Colonic mucosa (tissue), 4 donors: ENCODE measurements around the gene ITGAE. TPM values are rescaled to one million over a fixed set of nuclear protein-coding genes. Genes with fewer than 3 reads are reported as not detected.
"Not testable (repeated sequence)": the region's sequence is repeated elsewhere in the genome, so short reads cannot be mapped to it uniquely, and the experiment has no call there.

Source experiments
- DNase-seq: peaks from one replicate; pipeline ENCODE4 v3.0.0-alpha.2; 2020
- H3K27ac ChIP-seq: fragments of 200-600 bp; one replicate; pipeline ENCODE4 v1.8.0; 2021
- H3K27me3 ChIP-seq: fragments of 200-600 bp; one replicate; pipeline ENCODE4 v1.8.0; 2021
- H3K36me3 ChIP-seq: fragments of 200-600 bp; one replicate; pipeline ENCODE4 v1.8.0; 2021
- H3K4me1 ChIP-seq: fragments of 200-600 bp; one replicate; pipeline ENCODE4 v1.8.0; 2021; ENCODE audit warnings: mild to moderate bottlenecking
- H3K4me3 ChIP-seq: fragments of 200-600 bp; one replicate; pipeline ENCODE4 v1.8.0; 2021
- H3K9ac ChIP-seq, 2 donors: one replicate each; pipeline ENCODE4 v1.7.0; 2013; ENCODE audit warnings: control low read depth in 2 of 2, low read depth in 2 of 2, low read length in 2 of 2
- H3K9me3 ChIP-seq: fragments of 200-600 bp; one replicate; pipeline ENCODE4 v1.8.0; 2021
- intact Hi-C: fragments of 100-400 bp; cut with DNase I; formaldehyde crosslinking; loops from one replicate; pipeline ENCODE4 v1.14.1; 2022
- total RNA-seq, 2 donors: library from RNA; stranded (reverse); fragmentation: NEBNext Ultra II Directional in 1 of 2; extraction: Animal tissue kit (Norgen Biotek cat#: 25700) in 1 of 2; gene quantifications; one replicate each; pipeline ENCODE4 v1.2.1, GENCODE V29; 2021
- TF ChIP-seq, protein P1 (sequence below): fragments of 200-600 bp; IDR thresholded peaks from one replicate; pipeline ENCODE4 v1.8.0; 2022; ENCODE audit warnings: antibody characterized with exemption, mild to moderate bottlenecking
- donor health status: healthy.
- donor health status: DM: no; HTN: no; CAD: no.
- donor health status: DM: no; HTN: no; CAD: no.

Gene ITGAE
- total RNA-seq, 2 donors from 2014 or later: 14.7 to 14.9 TPM

DNA sequence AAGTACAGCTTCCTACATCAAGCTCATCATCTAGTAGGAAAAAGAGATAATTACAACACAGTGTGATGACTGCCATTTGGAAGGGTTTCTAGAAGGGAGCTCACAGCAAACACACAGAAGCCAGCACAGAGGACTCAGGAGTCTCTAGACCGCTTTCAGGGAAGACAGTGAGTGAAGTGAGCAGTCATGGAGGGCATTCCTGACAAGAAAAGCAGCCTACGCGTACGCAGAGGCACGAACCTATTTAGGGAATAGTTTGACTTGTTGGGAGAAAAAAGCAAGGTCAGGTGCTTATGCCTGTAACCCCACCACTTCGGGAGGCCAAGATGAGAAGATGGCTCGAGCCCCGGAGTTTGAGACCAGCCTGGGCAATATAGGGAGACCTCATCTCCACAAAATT, 85.7 kb downstream of the ITGAE start:
- no peak for DNase-seq
- Histone ChIP-seq H3K9me3 (no peaks in the 10 kb centered on the region), H3K27ac (no peak overlapping the region), H3K4me1 (no peaks in the 10 kb centered on the region), H3K36me3 (no peaks in the 10 kb centered on the region), H3K9ac (no peak overlapping the region), H3K4me3 (no peak overlapping the region), H3K27me3 (no peaks in the 10 kb centered on the region)
- intact Hi-C loops: no loop called here
- TF ChIP-seq, protein P1, sequence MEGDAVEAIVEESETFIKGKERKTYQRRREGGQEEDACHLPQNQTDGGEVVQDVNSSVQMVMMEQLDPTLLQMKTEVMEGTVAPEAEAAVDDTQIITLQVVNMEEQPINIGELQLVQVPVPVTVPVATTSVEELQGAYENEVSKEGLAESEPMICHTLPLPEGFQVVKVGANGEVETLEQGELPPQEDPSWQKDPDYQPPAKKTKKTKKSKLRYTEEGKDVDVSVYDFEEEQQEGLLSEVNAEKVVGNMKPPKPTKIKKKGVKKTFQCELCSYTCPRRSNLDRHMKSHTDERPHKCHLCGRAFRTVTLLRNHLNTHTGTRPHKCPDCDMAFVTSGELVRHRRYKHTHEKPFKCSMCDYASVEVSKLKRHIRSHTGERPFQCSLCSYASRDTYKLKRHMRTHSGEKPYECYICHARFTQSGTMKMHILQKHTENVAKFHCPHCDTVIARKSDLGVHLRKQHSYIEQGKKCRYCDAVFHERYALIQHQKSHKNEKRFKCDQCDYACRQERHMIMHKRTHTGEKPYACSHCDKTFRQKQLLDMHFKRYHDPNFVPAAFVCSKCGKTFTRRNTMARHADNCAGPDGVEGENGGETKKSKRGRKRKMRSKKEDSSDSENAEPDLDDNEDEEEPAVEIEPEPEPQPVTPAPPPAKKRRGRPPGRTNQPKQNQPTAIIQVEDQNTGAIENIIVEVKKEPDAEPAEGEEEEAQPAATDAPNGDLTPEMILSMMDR: no peak

GRCh38 chr17:3712811-3713463, 88.1 kb downstream of the ITGAE start:
- Histone ChIP-seq H3K9me3 (no peaks in the 10 kb centered on the region), H3K4me3 (no peak overlapping the region), H3K9ac (no peak overlapping the region), H3K4me1 (no peaks in the 10 kb centered on the region), H3K27ac (no peak overlapping the region), H3K27me3 (no peaks in the 10 kb centered on the region), H3K36me3 (no peaks in the 10 kb centered on the region)
- intact Hi-C loops: no loop called here
- TF ChIP-seq, protein P1: no peak
- no peak for DNase-seq

DNA sequence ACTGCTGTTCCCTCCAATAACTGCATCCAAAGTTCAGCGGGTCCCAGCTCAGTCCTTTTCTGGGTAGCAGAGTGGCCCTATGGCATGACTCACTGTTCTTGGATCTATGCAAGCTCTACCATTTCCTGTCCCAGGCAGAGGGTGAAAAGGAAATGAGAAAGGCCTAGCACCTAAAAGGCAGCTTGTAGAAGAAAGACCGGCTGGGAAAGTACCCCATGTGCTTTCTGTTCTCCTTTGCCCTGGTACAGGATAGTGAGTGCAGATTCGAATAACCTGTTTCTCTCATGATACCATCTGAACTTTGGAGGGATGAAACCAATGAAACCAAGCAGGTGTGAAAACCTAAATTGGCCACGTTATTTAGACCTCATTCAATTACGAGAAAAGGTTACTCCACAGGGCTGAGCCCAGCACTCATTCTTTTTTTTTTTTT, 90.0 kb downstream of the ITGAE start:
- no peak for DNase-seq
- intact Hi-C loops: no loop called here
- Histone ChIP-seq H3K4me1 (no peaks in the 10 kb centered on the region), H3K36me3 (no peaks in the 10 kb centered on the region), H3K27me3 (no peaks in the 10 kb centered on the region), H3K9ac (no peak overlapping the region), H3K9me3 (no peaks in the 10 kb centered on the region), H3K4me3 (no peak overlapping the region), H3K27ac (peak overlapping the region; percentile 25)
- TF ChIP-seq, protein P1: no peak

GRCh38 chr17:3708366-3708765, 92.6 kb downstream of the ITGAE start:
- Histone ChIP-seq H3K27me3 (no peaks in the 10 kb centered on the region), H3K4me3 (no peak overlapping the region), H3K36me3 (no peaks in the 10 kb centered on the region), H3K9me3 (no peaks in the 10 kb centered on the region), H3K4me1 (no peaks in the 10 kb centered on the region), H3K9ac (no peak overlapping the region), H3K27ac (no peak overlapping the region)
- DNase-seq: no peak
- intact Hi-C loops: no loop called here
- TF ChIP-seq, protein P1: no peak

DNA sequence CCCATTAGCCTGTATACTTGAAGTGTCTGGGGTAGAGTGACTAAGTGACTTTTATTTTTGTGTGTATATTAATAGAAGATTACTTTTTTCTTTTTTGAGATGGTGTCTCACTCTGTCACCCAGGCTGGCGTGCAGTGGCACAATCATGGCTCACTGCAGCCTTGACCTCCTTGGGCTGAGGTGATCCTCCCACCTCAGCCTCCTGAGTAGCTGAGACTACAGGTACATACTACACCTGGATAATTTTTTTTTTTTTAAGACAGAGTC, 95.3 kb downstream of the ITGAE start:
- H3K4me1 ChIP-seq, H3K9ac ChIP-seq, H3K36me3 ChIP-seq, H3K4me3 ChIP-seq, DNase-seq, intact Hi-C loops, H3K27me3 ChIP-seq, H3K9me3 ChIP-seq, H3K27ac ChIP-seq: not testable (repeated sequence)

DNA sequence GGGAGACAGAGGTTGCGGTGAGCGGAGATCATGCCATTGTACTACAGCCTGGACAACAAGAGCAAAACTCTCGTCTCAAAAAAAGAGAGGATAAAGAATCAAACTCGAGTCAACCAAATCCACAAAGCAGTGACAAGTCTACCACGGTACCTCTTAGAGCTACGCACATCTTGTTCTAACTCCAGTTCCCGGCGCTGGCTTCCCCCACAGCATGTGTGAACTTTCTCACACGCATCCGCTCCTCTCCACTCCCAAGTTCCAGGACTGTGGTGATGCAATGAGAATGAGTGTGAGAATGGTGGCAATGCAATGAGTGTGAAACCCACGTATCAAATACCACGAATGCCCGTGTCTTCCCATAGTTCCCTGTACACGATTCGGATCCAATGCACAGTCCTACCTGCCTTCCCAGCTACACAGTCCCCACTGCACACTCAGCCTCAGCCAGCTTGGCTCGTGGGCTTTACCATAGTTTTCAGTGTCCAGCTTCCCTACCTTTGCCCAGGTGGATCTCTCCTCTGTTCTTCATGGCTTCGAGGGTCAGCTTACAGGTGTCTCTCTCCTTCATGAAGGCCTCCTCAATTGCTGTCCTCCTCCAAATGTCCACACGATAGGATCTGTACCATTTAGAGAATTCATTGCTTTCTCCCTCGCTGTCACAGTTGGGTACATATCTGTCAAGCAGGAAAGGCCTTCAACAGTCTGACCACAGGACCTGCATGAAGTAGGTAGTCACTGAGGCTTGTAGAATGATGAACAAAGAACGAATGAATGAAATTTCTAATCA, 95.9 kb downstream of the ITGAE start:
- Histone ChIP-seq H3K4me3 (no peak overlapping the region), H3K27ac (no peak overlapping the region), H3K4me1 (no peaks in the 10 kb centered on the region), H3K9ac (no peak overlapping the region), H3K36me3 (no peaks in the 10 kb centered on the region), H3K9me3 (no peaks in the 10 kb centered on the region), H3K27me3 (no peaks in the 10 kb centered on the region)
- no peak for DNase-seq
- TF ChIP-seq, protein P1: no peak
- intact Hi-C loops: no loop called here

- H3K36me3 ChIP-seq, H3K27ac ChIP-seq, intact Hi-C loops, H3K9ac ChIP-seq, H3K4me1 ChIP-seq, H3K9me3 ChIP-seq, H3K27me3 ChIP-seq, DNase-seq, H3K4me3 ChIP-seq: not testable (repeated sequence)
Observed at GRCh38 chr17:3702041-3702539, 98.9 kb downstream of the ITGAE start.
